GM12874 (cell line): ENCODE measurements around the gene TMEM235.

ENCODE experiments used
- TF ChIP-seq, protein P1 (sequence below): IDR thresholded peaks from 2 replicates; pipeline ENCODE4 v1.5.1; 2011; ENCODE audit warnings: low read depth, mild to moderate bottlenecking, control low read depth, low read length, moderate library complexity; ENCODE audit not compliant: insufficient read depth

Gene TMEM235

DNA sequence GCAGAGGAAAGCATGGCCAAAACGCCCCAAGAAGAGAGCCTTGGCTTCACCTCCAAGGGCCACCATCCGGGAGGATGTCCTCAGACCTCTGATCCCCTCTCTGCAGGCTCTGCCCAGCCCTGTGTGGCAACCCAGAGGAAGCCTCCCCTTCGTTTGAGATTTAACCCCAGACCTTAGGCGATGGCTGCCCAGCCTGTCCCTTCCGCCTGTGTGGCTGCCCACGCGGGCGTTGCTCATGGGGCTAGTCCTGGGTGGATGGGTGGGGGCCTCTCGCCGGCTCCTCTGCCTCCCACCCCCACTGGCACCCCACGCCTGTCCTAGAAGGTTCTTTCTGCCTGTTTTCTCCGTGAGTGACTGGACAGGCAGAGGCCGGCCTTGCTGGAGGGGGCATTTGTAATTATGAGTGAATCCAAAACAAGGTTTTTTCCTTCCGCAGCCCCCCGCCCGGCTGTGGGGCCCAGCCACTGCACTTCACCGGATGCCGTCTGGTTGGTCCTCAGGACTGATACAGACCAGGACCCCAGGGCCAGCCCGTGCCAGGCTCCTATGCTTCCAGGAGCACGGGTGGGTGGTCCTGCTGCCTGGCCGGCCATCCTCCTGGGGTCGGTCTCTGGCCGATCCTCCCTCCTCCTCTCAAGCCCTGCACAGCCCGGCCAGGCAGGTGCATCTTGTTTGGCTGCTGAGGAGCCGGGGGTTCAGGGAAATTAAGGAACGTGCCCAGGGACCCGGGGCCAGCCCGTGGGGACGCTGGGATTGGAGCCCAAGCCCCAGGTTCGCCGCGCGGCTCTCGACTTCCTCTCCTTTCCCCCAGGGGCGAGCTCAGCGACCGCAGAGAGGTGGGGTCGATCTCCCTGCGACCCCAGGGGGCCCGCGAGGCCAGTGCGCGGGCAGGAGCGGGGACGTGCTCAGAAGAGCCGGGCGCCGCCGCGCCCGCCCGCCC lies at the start of gene TMEM235:
Gene TMEM235 (plus strand): TSS at position 636 of the 940 bp plus-strand sequence. CDS start 393 bp downstream, outside the sequence.
- TF ChIP-seq, protein P1, sequence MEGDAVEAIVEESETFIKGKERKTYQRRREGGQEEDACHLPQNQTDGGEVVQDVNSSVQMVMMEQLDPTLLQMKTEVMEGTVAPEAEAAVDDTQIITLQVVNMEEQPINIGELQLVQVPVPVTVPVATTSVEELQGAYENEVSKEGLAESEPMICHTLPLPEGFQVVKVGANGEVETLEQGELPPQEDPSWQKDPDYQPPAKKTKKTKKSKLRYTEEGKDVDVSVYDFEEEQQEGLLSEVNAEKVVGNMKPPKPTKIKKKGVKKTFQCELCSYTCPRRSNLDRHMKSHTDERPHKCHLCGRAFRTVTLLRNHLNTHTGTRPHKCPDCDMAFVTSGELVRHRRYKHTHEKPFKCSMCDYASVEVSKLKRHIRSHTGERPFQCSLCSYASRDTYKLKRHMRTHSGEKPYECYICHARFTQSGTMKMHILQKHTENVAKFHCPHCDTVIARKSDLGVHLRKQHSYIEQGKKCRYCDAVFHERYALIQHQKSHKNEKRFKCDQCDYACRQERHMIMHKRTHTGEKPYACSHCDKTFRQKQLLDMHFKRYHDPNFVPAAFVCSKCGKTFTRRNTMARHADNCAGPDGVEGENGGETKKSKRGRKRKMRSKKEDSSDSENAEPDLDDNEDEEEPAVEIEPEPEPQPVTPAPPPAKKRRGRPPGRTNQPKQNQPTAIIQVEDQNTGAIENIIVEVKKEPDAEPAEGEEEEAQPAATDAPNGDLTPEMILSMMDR = no peak

DNA sequence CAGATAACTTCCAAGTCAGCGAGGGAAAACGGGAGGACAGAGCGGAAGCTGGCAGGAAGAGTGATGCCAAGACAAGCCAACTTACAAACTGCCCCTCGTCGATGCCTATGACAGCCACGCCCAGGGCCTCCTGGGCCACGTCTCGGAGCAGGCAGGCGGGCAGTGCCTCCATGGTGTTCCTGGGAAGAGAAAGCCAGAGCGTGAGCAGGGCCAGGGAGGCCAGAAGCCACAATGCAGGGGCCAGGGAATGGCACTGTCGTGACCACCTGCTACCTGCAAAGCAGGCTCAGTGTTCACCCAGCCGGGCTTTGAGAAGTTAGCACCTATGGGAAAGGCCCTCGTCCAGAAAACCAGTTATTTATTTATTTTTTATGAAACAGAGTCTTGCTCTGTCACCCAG lies 48.9 kb upstream of the TMEM235 start:
- TF ChIP-seq, protein P1 = no peak

DNA sequence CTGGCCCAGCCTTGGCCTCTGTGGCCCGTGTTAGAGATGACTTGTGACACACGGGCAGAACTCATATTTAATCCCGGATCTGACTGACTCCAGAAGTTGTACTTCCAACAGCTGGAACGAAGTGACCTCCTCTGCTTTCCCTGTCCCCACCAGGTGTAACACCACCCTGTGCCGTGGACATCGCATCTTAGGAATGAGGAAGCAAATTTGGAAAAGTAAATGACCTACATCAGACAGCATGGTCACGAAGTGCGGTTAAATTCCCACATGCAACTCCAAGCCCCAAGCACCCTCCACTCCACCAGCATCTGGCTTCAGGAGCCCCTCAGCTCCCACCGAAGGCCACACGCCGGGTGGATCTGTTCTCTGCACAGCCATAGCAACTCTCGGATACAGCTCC lies 47.5 kb upstream of the TMEM235 start:
- TF ChIP-seq, protein P1 = no peak

DNA sequence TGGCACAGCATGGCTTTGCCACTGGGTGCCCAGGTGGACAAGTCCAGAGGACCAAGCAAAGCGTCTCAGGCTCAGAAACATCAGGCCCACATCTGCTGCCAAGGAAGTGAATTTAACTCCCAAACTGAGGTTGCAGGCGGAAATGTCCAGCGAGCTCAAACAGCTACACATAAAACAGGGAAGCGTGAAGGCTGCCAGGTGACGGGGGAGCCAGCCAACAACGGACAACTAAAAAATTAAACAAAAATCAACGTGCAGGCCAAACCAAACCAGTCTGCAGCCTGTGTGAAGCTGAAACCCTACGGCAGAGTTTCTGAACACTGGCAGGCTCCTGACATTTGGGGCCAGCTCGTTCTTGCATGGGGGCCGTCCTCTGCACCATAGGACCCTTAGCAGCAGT lies 47.1 kb upstream of the TMEM235 start:
- TF ChIP-seq, protein P1 = no peak

DNA sequence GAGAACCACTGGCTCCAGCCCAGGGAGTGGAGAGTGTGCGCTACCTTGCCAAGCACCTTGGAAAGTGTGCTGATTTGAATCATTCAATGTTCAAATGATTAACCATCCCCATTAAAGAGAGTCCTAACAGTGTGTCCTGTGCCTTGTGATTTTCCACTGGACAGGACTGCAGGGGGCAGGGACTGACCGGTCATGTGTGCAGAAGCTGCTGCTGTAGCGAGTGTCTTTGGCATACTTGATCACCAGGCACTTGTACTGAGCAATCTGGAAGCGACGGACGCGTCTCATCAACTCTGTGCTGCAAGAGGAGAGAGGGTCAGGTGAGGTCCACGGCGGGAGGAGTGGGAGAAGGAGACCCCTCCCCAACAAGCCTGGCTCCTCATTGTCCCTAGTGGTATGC lies 46.6 kb upstream of the TMEM235 start:
- TF ChIP-seq, protein P1 = no peak

DNA sequence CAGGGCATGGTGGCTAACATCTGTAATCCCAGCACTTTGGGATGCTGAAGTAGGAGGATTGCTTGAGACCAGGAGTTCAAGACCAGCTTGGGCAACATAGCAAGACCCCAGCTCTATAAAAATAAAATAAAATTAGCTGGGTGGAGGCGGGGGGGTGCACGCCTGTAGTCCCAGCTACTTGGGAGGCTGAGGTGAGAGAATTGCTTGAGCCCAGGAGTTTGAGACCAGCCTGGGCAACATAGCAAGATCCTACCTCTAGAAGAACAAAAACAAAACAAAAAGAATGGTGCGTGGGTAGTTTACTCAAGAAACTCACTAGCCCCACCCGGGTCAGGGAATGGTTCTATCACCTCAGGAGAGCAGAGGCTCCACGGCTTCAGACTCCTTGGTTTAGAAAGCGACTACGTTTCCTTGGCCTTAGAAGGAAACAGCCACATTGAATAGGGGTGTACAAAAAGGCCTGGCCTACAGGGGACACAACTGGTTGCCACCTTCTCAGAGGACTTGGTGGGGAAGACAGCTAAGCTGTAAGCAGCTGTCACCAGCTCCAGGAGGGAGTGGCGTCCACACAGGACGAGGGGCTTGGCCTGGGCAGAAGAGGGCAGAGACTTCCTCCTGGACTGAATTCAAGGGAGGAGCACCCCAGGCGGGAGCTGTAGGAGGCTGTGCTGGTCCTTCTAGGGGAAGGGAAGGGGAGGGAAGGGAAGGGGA lies 45.3 kb upstream of the TMEM235 start:
- TF ChIP-seq, protein P1 = no peak
